ENCODE data around the gene GNS.
A peak's percentile ranks its signal among the peaks of the same experiment; 100 is the strongest.

The GNS gene

DNA sequence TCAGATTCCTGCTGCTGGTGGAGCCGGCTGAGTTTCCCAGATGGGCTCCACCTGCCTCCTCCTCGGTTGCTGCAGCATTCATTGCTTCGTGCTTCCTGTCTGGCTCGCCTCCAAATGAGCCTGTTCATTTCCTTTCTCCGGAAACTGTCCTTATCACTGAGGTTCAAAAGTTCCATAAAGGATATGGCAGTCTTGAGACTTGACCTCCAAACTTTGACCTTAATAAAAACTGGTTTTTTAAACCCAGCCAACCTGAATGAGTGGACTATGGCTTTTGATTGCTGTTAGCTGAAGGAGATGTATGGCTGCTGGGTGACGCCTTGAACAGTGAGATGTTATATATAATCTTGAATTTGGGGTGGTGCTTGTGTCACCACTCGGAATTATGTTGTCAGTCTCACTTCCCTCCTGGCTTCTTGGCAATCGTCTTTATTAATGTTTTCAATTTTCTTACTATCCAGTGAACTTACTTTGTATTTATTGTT, 86.2 kb downstream of the GNS start:
- H3K4me3 ChIP-seq (ENCODE audit: low read depth, low read length) = no peak overlapping the region
- TF ChIP-seq, protein P1, sequence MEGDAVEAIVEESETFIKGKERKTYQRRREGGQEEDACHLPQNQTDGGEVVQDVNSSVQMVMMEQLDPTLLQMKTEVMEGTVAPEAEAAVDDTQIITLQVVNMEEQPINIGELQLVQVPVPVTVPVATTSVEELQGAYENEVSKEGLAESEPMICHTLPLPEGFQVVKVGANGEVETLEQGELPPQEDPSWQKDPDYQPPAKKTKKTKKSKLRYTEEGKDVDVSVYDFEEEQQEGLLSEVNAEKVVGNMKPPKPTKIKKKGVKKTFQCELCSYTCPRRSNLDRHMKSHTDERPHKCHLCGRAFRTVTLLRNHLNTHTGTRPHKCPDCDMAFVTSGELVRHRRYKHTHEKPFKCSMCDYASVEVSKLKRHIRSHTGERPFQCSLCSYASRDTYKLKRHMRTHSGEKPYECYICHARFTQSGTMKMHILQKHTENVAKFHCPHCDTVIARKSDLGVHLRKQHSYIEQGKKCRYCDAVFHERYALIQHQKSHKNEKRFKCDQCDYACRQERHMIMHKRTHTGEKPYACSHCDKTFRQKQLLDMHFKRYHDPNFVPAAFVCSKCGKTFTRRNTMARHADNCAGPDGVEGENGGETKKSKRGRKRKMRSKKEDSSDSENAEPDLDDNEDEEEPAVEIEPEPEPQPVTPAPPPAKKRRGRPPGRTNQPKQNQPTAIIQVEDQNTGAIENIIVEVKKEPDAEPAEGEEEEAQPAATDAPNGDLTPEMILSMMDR (IDR thresholded peaks at IDR 0.05; ENCODE audit: low read depth, low read length, missing control alignments) = no peak
- no peak for DNase-seq (ENCODE audit: low read depth)

DNA sequence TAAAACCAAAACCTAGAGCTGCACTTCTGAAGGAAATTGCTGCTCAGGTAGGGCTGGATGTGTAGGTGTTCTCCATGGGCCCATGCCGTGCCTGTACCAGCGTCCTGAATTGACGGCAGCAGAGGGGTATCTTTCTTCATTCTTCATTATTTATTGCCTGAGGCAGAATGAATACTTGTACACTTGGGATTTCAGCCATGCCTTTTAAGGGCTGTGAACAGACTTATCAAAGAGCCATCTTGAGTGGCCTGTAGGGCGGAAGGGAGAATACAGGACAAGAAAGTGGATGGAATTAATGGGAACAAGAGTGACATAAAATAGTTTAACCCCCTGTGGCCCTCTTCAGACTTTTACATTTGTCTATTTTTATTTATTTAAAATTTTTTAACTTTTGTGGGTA, 87.5 kb downstream of the GNS start:
- DNase-seq (ENCODE audit: low read depth) = no peak
- TF ChIP-seq, protein P1 (IDR thresholded peaks at IDR 0.05; ENCODE audit: low read depth, low read length, missing control alignments) = no peak

DNA sequence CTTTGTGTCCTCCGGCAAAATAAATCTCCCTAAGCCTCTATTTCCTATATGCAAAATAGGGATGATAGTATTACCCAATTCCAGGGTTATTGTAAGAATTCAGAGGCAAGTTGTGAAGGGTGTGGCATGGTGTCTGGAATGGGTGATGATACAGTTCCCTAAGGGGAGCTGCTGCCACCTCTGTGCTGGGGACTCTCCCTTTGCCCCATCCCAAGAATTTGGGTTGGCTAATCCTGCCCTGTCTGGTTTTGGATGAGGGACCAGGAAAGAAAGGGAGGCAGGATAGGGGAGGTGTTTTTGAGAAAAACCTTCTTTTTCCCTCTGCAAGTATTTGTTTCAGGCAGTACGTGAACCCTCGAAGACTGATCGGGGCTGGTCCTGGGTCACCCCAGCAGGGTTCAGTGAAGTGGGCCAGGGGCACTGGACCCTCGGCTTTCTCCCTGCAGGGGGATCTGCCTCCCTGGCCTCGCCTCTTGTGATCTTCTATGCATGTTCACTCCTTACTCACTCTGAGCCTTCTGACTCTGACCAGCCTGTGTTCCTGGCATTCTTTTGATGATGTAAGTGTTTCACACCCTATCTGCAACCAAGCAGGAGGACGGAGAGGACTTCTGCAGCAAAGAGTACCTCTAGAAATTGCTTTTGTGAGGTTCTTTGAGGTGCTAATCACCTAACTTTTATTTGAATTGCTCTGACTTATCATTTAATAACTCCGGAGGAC, 88.1 kb downstream of the GNS start:
- no peak for DNase-seq (ENCODE audit: low read depth)
- no peak overlapping the region for H3K4me3 ChIP-seq (ENCODE audit: low read depth, low read length)
- TF ChIP-seq, protein P1 (IDR thresholded peaks at IDR 0.05; ENCODE audit: low read depth, low read length, missing control alignments) = no peak

More for the DNA sequence above, 87.5 kb downstream of the GNS start:
- H3K4me3 ChIP-seq (ENCODE audit: low read depth, low read length) = no peak overlapping the region

DNA sequence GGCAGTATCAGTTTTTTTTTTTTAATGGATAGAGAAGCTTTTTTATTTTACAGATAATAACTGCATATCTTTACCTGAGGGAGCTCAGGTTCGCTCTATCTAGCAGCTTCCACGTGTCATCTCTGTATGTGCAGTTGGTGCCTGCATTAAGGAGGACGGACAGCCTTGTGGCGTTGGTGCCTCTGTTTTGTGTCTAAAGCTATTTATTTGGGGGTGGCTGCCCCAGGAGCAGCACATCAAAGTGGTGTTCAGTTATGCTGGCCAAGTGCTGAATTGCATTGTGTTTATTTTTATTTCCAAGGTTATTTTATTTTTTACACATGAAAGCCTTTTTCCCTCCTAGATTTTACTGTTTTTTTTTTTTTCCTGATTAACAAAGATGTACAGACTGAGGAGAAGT, 89.2 kb downstream of the GNS start:
- TF ChIP-seq, protein P1 (IDR thresholded peaks at IDR 0.05; ENCODE audit: low read depth, low read length, missing control alignments) = no peak
- no peak for DNase-seq (ENCODE audit: low read depth)
- H3K4me3 ChIP-seq (ENCODE audit: low read depth, low read length) = peak overlapping the region; percentile 47; the same call in 1 of the 2 replicates

DNA sequence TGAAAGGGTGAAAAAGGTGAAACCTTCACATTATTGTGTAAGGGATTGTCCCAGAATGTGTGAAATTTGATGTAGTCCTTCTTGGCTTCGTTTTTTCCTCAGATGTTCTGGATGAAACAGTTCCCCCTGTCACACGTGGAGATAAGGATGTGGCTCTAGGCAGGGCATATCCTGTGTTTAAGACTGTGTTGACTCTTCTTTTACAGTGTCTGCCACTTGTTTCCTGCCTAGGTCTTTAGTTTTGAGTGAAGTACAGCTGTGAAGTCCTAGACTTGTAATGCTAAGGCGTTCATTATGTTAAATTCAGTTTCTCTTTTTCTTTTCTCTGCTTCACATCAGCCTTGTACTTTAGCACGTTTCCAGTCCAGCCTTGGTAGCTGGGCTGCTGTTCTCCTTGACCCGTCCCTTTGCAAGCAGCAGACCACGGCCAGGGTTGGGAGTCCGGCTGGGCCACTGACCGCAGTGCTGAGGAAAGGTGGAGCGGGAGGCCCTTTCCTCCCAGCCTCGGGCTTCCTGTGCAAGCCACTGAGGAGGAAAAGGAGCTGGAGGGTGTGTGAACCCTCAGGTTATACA, 89.8 kb downstream of the GNS start:
- H3K4me3 ChIP-seq (ENCODE audit: low read depth, low read length) = peak overlapping the region; percentile 47
- DNase-seq (ENCODE audit: low read depth) = peak; percentile 67
- TF ChIP-seq, protein P1 (IDR thresholded peaks at IDR 0.05; ENCODE audit: low read depth, low read length, missing control alignments) = no peak

DNA sequence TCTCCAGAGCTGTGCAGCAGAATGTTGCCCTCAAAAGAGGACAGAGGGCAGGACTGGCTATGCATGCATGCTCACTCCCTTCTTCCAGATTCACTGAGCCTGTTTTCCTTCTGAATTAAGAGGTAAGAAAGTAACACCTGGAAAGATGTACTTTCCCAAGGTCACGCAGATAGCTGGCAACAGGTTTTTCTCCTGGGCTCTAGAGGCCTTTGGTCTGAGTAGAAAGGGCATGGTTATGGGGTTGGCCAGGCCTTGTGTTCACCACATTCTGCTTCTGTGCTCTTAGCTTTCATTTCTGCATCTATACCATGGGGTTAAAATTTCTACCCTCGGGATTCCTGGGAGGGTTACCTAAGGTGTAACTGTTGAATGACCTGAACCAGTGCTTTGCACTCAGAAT, 91.4 kb downstream of the GNS start:
- H3K4me3 ChIP-seq (ENCODE audit: low read depth, low read length) = no peak overlapping the region; the same call in 1 of the 2 replicates
- TF ChIP-seq, protein P1 (IDR thresholded peaks at IDR 0.05; ENCODE audit: low read depth, low read length, missing control alignments) = no peak
- no peak for DNase-seq (ENCODE audit: low read depth)
